ENCODE results near the gene RNU2-63P.
"Not testable (repeated sequence)": the region's sequence is repeated elsewhere in the genome, so short reads cannot be mapped to it uniquely, and the experiment has no call there.

Gene RNU2-63P

GRCh38 chr2:88027697-88028389, 11.5 kb upstream of the RNU2-63P start:
- DNase-seq = no peak

GRCh38 chr2:88024509-88024908, 8.2 kb upstream of the RNU2-63P start:
- no peak for DNase-seq

DNA sequence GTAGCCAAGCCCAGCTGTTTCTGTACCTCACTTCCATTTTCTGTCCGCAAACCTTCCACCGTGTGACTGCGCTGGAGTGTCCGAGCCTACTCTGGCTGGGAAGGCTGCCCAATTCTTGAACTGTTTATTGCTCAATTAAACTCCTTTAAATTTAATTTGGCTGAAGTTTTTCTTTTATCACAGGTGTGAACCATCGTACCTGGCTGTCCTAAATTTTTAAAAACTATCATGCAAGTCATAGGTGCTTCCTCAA, 6.2 kb upstream of the RNU2-63P start:
- no peak for DNase-seq

DNA sequence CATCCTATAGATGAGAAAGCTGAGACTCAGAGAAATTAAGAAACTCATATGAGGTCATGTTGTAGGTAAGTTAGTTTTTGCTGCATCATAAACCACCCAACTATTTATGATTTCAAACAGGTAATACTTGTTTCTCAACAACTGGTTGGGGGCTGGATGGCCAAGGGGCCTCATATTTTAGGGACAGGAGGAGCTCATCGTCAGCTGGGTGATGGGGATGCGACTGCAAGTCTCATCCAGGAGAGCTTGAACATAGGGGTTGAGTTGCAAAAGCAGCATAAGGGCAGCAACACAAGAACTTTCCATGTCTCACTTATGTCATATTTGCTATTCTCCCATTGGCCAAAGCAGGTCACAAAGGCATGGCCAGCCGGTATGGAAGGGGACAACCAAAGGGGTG, 3.6 kb upstream of the RNU2-63P start:
- DNase-seq = no peak

- DNase-seq = no peak
These were observed 2.6 kb upstream of the RNU2-63P start for GRCh38 chr2:88018909-88019308.

GRCh38 chr2:88018077-88018805, 1.9 kb upstream of the RNU2-63P start:
- not testable (repeated sequence) for DNase-seq

GRCh38 chr2:88017780-88018038, 1.4 kb upstream of the RNU2-63P start:
- DNase-seq = not testable (repeated sequence)

DNA sequence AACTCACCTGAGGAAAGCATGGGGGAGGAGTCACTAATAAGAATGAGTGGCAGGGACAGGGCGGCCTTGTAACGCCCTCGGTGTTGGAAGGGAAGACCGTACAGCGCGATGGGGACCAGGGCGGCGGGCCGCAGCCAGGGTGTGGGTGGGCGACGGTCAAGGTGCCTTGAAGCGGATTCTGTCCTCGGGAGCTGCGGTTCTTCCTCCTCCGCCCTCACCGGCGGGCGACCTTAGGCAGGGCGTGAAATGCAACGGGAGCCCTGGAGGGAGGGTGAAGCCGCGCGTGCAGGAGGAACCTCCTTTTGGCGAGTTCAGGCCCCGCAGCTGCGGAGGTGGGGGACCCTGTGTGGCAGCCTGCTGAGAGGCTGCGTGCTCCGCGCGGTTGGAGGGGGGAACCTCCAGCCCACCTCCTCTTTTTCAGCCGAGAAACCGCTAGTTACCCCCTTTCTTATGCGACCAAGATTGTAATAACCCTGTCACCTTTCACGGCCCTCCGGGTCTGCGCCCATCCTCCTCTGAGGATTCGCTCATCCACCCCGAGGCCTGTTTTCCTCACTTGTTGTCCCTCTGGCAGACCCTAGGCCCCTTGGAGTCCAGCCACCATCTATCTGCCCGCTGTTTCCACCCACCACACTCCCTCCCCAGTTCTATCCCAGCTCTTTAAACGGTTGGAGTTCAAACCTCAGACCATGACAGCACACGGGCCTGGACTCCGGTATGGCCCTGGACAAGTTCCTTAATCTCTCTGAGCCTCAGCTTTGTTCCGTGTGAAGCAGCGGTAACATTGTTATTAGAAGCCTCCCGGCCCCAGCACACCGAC, 823 bp upstream of the RNU2-63P start:
- no peak for DNase-seq

- no peak for DNase-seq
These were observed 5.3 kb downstream of the RNU2-63P start for GRCh38 chr2:88011011-88011410.

DNA sequence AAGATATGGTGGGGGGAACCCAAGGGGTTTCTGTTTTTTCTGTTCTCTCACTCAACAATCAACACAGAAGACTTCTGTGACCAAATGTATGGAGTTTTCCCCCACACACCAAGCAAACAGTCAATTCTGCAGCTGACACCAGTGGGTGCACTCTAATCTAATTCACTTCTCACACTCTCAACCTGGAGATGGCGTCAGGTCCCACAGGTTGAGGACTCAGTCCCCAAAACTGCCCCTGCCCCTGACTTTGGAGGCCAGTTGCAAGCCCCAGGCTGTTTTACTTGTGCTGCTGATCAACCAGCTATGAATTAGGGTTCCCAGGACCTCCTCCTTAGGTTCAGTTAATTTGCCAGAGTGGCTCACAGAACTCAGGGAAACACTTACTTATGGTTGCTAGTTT, 6.2 kb downstream of the RNU2-63P start:
- no peak for DNase-seq

GRCh38 chr2:88006912-88007439, 9.4 kb downstream of the RNU2-63P start:
- DNase-seq = no peak

DNA sequence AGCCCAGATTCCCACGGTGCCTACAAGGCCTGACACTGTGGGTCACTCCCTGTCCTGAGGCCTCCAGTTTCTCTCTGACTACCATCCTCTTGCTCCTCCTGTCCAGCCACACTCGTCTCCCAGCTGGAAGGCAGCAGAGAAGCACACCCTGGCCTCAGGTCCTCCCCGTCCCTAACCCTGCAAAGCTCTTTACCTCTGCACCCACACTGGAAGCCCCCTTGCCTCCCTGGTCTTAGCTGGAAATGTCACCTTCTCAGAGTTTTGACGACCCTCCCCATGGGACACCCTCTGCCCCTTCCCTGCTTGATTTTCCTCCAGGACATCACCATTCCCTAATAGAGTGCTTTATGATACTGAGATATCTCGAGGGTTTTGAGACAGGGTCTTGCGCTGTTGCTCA, 10.6 kb downstream of the RNU2-63P start:
- no peak for DNase-seq

- no peak for DNase-seq
These were observed 13.1 kb downstream of the RNU2-63P start for GRCh38 chr2:88003074-88003755.

GRCh38 chr2:88002359-88002707, 14.0 kb downstream of the RNU2-63P start:
- DNase-seq = no peak

- DNase-seq = not testable (repeated sequence)
These were observed 15.9 kb downstream of the RNU2-63P start for GRCh38 chr2:88000474-88000873.

DNA sequence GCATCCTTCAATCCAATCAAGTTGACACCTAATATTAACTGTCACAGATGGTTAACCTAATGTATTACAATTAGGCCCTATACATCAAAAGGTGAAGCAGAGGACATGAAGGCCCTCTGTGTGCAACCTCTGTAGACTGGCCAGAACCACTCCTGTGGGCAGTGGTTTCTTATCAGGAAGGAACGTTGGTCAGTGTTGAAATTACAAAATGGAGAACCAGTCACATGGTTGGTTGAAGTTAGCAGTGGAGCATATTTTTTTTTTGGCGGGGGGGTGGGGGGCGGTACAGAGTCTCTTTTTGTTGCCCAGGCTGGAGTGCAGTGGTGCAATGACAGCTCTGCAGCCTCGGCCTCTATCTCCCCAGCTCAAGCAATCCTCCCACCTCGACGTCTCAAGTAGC, 19.8 kb downstream of the RNU2-63P start:
- no peak for DNase-seq

DNA sequence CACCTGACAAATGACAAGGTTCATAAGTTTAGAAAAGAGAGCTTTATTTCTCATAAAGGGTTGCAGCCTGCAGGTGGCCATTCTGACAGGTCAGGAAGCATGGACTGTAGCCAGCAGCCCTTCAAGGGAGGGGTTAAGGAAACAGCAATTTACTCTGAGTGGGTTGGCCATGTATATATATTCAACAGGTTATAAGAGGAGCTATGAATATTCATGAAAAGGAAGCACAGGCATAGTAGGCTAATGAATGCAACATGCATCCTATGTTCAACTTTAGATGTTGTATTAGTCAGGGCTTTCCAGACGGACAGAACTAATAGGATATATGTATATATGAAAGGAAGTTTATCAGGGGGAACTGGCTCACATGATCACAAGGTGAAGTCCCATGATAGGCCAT, 20.6 kb downstream of the RNU2-63P start:
- DNase-seq = no peak

GRCh38 chr2:87994304-87994850, 22.0 kb downstream of the RNU2-63P start:
- DNase-seq = not testable (repeated sequence)

DNA sequence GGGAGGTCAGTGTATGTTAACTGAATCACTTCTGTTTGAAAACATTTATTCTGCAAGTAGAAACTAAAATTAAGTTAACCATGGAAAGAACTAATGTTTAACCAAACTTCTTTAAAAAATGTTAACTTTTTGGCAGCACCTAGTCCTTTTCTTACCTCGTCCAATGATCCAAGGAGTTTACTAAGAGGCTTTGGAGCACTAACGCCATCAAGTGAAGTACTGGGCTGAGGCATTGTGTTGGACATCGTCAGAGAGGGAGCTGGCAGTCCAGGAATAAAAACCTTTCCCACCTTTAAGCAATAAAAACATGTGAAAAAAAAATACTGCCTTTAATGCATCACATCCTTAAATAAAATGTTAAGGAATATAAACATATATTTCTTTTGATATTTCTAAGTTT, 23.8 kb downstream of the RNU2-63P start:
- not testable (repeated sequence) for DNase-seq

- DNase-seq = not testable (repeated sequence)
These were observed 28.9 kb downstream of the RNU2-63P start for GRCh38 chr2:87987473-87987872.

- not testable (repeated sequence) for DNase-seq
These were observed 30.4 kb downstream of the RNU2-63P start for GRCh38 chr2:87985902-87986301.

DNA sequence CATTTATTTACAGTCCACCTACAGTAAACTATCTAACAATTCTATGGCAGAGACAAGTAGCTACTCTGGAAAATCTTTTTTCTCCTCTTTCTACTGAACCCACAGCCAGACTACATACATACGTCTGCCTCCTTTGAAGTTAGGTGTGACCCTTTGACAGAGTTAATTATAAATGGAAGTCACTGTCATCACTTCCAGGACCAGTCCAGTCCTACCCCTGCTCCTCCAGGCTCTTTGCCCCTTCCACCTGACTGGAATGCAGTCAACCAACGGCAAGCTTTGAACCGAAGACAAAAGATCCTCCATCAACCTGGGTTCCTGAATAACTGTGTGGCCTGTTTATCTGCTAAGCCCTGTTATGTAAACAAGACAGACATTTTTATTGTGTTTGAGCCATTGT, 35.2 kb downstream of the RNU2-63P start:
- not testable (repeated sequence) for DNase-seq

DNA sequence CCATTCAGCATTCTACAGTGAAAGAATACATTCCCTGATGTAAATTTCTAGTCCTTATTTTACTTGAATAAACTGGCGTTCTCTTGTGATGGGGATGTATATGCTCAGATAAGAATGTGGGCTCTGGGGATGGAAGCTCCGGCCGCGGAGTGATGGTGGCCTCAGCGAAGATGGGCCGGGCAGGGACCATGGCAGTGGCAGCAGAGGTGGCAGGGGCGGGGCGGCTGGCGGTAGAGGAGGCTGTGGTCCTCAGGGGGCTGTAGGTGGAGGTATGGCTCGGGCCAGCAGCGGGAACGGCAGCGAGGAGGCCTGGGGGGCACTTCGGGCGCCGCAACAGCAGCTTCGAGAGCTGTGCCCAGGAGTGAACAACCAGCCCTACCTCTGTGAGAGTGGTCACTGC, 44.0 kb downstream of the RNU2-63P start:
- not testable (repeated sequence) for DNase-seq

All from activated CD4-positive, alpha-beta T cell treated with anti-CD3 and anti-CD28 coated beads for 48 hours (primary cell).